SK-MEL-5 (cell line): ENCODE results near the gene MYOT. TPM values are rescaled to one million over a fixed set of nuclear protein-coding genes. Genes with fewer than 3 reads are reported as not detected.

ENCODE experiments used
- total RNA-seq: library from RNA; depleted of rRNA; stranded (reverse); fragments of >200 nt; shearing (Covaris generic); gene quantifications from 2 replicates; pipeline ENCODE4 v1.2.3, GENCODE V29; 2014; rRNA removed

Gene MYOT
- total RNA-seq, 1 experiment from 2014 or later = 0.05 TPM

Other genes starting within 250 kb of the MYOT start
- gene KLHL3, start 131.8 kb upstream of the MYOT start, total RNA-seq = 0.66 and 0.83 TPM in 2 replicates
- gene HNRNPA0, start 113.5 kb upstream of the MYOT start, total RNA-seq = 7.2 and 9.7 TPM in 2 replicates
- gene PKD2L2, start 21.6 kb downstream of the MYOT start, total RNA-seq = 0.11 TPM in 2 replicates
- 22.7 and 27.3 TPM in 2 replicates for gene FAM13B, start 165.2 kb downstream of the MYOT start, total RNA-seq
- gene WNT8A, start 216.2 kb downstream of the MYOT start, total RNA-seq = not detected in 2 replicates